Ishikawa (cell line): ENCODE data around the gene NTM.

Experiments used
- CEBPB ChIP-seq: IDR thresholded peaks from 2 replicates; pipeline ENCODE4 v1.6.1; 2012
- CREB1 ChIP-seq: IDR thresholded peaks from 2 replicates; pipeline ENCODE4 v1.6.1; 2012; ENCODE audit warnings: low read depth
- EGR1 ChIP-seq: IDR thresholded peaks from 2 replicates; pipeline ENCODE4 v1.6.1; 2012
- EP300 ChIP-seq: IDR thresholded peaks from 2 replicates; pipeline ENCODE4 v1.6.1; 2012; ENCODE audit warnings: borderline replicate concordance
- MAX ChIP-seq: IDR thresholded peaks from 2 replicates; pipeline ENCODE4 v1.6.1; 2012
- NFIC ChIP-seq: IDR thresholded peaks from 2 replicates; pipeline ENCODE4 v1.6.1; 2012
- RAD21 ChIP-seq: IDR thresholded peaks from 2 replicates; pipeline ENCODE4 v1.6.1; 2012; ENCODE audit warnings: low read depth
- REST ChIP-seq: IDR thresholded peaks from 2 replicates; pipeline ENCODE4 v1.6.1; 2012; ENCODE audit warnings: low read depth, mild to moderate bottlenecking
- TAF1 ChIP-seq: IDR thresholded peaks from 2 replicates; pipeline ENCODE4 v1.6.1; 2012; ENCODE audit warnings: low read depth, mild to moderate bottlenecking
- ZBTB7A ChIP-seq: IDR thresholded peaks from 2 replicates; pipeline ENCODE4 v1.6.1; 2012; ENCODE audit warnings: low read depth

- TF ChIP-seq RAD21 (no peak), EGR1 (no peak), EP300 (no peak), TAF1 (no peak), REST (no peak), ZBTB7A (no peak), CEBPB (no peak), MAX (no peak), NFIC (no peak), CREB1 (no peak)
These were observed 714.0 kb downstream of the NTM start for GRCh38 chr11:132084433-132084832.
